ENCODE data around the gene TTC33. TPM values are rescaled to one million over a fixed set of nuclear protein-coding genes. Genes with fewer than 3 reads are reported as not detected.

The TTC33 gene
- total and polyA plus RNA-seq, 2 donors (not counting 1 experiment from before 2014, with no cell fraction given), result 2.1 to 15.8 TPM

DNA sequence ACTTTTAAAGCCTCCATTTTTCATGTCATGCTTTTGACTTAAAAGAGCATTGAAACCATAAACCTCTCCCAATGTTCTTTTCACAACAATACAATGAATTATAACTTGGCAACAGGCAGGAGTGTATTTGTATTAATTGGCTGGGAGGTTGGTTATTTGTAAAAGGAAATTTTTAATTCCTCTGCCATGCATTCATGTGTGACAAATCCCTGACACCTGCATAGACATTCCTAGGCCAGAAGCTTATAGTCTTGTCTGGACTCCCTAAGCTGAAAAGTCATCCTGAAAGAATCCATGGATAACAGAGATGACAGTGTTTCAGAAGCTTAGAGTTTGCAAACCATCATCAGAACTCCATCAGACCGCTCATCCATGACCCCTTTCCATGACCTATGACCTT is 152.4 kb downstream of the TTC33 start:
- peaks cover 61% of the 10 kb centered on the region for H3K4me1 Mint-ChIP-seq
- intact Hi-C loops (cut with micrococcal nuclease), result no loop called here
- no CpG with 5 or more reads among the region's 1 CpG for WGBS (ENCODE audit: insufficient coverage)

DNA sequence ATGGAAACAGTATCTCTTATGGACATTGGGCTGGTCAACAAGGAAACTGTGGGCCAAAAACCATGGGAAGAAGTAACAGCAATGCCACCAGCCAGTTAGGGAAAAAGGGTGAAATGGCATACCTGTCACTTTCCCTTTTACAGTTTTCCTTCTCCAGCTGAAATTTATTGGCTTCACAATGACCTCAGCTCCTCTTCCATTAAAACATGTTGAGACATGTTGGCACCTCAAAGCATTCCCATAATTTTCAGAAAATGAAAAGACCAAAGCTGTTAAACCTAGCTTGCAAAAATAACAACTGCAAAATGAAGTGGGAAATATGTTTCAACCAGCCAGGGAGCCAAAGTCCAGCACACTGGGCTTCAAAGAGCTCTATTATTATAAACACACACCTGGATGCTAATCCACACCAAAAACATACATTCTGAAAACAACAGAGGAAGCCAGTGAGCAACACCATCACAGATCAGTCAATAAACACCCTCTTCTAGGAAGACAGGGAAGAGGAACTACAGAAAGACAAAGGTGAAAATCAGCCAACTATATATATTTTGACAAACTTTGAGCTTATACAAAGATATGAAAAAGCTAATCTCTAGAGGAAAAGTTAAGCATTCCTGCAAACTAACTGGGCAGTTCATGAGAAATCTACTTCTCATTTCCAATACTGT is 154.4 kb downstream of the TTC33 start:
- peak overlapping the region; percentile 38 for H3K27ac Mint-ChIP-seq
- CTCF ChIA-PET, result interaction anchor here (1.4 kb wide), 1 partner anchor 15 kb away, joined by 4 read pairs; no protein-coding TSS in a partner anchor
- no peaks in the 10 kb centered on the region for H3K36me3 ChIP-seq (replicated peaks in 1 of 2; ENCODE audit: control extremely low read depth in 1 of 2, control insufficient read depth in 1 of 2, extremely low read depth in 1 of 2, insufficient read depth in 2 of 2, low read length in 1 of 2)
- H3K27me3 Mint-ChIP-seq, result no peaks in the 10 kb centered on the region
- H3K4me1 ChIP-seq (ENCODE audit: control insufficient read depth in 2 of 2, insufficient read depth in 2 of 2, low read length in 2 of 2), result peaks cover 30 to 38% of the 10 kb centered on the region in 2 donors
- ATAC-seq (ENCODE audit: low read depth) (peak; percentile 43), DNase-seq (peak; percentile 10)
- POLR2A ChIA-PET, result no interaction called here
- H3K9me3 ChIP-seq (ENCODE audit: control extremely low read depth in 1 of 3, control insufficient read depth in 2 of 3, insufficient read depth in 1 of 3, low read length in 2 of 3), result no peaks in the 10 kb centered on the region
- H3K9ac ChIP-seq (ENCODE audit: low read length), result no peak overlapping the region
- H2AFZ ChIP-seq (ENCODE audit: insufficient read depth, low read depth, low read length, poor library complexity, severe bottlenecking), result peak overlapping the region; percentile 19
- H3K4me3 ChIP-seq (ENCODE audit: control extremely low read depth in 1 of 5, extremely low read depth in 1 of 5, insufficient read depth in 1 of 5, low read depth in 2 of 5, low read length in 4 of 5), result no peak overlapping the region
- peaks cover 49% of the 10 kb centered on the region for H3K4me1 Mint-ChIP-seq
- H4K20me1 ChIP-seq (ENCODE audit: control insufficient read depth, insufficient read depth, low read length, poor library complexity, severe bottlenecking), result no peaks in the 10 kb centered on the region
- peak overlapping the region; percentile 8 for H3K4me3 Mint-ChIP-seq
- H3K27ac ChIP-seq (ENCODE audit: low read length in 2 of 2), result peak overlapping the region in 1 of 2 donors; percentile 24
- intact Hi-C loops (cut with micrococcal nuclease), result no loop called here
- peak overlapping the region; percentile 16 for H3K4me2 ChIP-seq (replicated peaks; ENCODE audit: low read depth, low read length, poor library complexity, severe bottlenecking)
- no peaks in the 10 kb centered on the region for H3K79me2 ChIP-seq (ENCODE audit: control insufficient read depth, insufficient read depth, low read length)
- H3K9me3 Mint-ChIP-seq (ENCODE audit: insufficient read depth), result no peaks in the 10 kb centered on the region
- TF ChIP-seq EZH2 (IDR thresholded peaks at IDR 0.05; ENCODE audit: borderline replicate concordance, insufficient read depth, low read depth, low read length, poor library complexity, severe bottlenecking), result no peak
- TF ChIP-seq, protein P1, sequence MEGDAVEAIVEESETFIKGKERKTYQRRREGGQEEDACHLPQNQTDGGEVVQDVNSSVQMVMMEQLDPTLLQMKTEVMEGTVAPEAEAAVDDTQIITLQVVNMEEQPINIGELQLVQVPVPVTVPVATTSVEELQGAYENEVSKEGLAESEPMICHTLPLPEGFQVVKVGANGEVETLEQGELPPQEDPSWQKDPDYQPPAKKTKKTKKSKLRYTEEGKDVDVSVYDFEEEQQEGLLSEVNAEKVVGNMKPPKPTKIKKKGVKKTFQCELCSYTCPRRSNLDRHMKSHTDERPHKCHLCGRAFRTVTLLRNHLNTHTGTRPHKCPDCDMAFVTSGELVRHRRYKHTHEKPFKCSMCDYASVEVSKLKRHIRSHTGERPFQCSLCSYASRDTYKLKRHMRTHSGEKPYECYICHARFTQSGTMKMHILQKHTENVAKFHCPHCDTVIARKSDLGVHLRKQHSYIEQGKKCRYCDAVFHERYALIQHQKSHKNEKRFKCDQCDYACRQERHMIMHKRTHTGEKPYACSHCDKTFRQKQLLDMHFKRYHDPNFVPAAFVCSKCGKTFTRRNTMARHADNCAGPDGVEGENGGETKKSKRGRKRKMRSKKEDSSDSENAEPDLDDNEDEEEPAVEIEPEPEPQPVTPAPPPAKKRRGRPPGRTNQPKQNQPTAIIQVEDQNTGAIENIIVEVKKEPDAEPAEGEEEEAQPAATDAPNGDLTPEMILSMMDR (IDR thresholded peaks at IDR 0.05), result no peak
- H3K27me3 ChIP-seq (replicated peaks in 1 of 4; ENCODE audit: control extremely low read depth in 1 of 4, control insufficient read depth in 3 of 4, insufficient read depth in 4 of 4, low read length in 3 of 4), result no peaks in the 10 kb centered on the region

More for the DNA sequence above, 152.4 kb downstream of the TTC33 start:
- Histone ChIP-seq H3K36me3 (replicated peaks in 1 of 2; ENCODE audit: control extremely low read depth in 1 of 2, control insufficient read depth in 1 of 2, extremely low read depth in 1 of 2, insufficient read depth in 2 of 2, low read length in 1 of 2) (no peaks in the 10 kb centered on the region), H3K4me2 (replicated peaks; ENCODE audit: low read depth, low read length, poor library complexity, severe bottlenecking) (no peak overlapping the region), H3K27ac (ENCODE audit: low read length in 2 of 2) (no peak overlapping the region), H2AFZ (ENCODE audit: insufficient read depth, low read depth, low read length, poor library complexity, severe bottlenecking) (no peak overlapping the region), H3K4me3 (ENCODE audit: control extremely low read depth in 1 of 5, extremely low read depth in 1 of 5, insufficient read depth in 1 of 5, low read depth in 2 of 5, low read length in 4 of 5) (no peak overlapping the region), H3K27me3 (replicated peaks in 1 of 4; ENCODE audit: control extremely low read depth in 1 of 4, control insufficient read depth in 3 of 4, insufficient read depth in 4 of 4, low read length in 3 of 4) (no peaks in the 10 kb centered on the region), H4K20me1 (ENCODE audit: control insufficient read depth, insufficient read depth, low read length, poor library complexity, severe bottlenecking) (no peaks in the 10 kb centered on the region), H3K9ac (ENCODE audit: low read length) (no peak overlapping the region), H3K9me3 (ENCODE audit: control extremely low read depth in 1 of 3, control insufficient read depth in 2 of 3, insufficient read depth in 1 of 3, low read length in 2 of 3) (no peaks in the 10 kb centered on the region), H3K79me2 (ENCODE audit: control insufficient read depth, insufficient read depth, low read length) (no peaks in the 10 kb centered on the region), H3K4me1 (ENCODE audit: control insufficient read depth in 2 of 2, insufficient read depth in 2 of 2, low read length in 2 of 2) (peaks cover 36 to 43% of the 10 kb centered on the region in 2 donors)
- no peak overlapping the region for H3K4me3 Mint-ChIP-seq
- TF ChIP-seq, protein P1 (IDR thresholded peaks at IDR 0.05), result no peak
- no peak for TF ChIP-seq EZH2 (IDR thresholded peaks at IDR 0.05; ENCODE audit: borderline replicate concordance, insufficient read depth, low read depth, low read length, poor library complexity, severe bottlenecking)
- ChIA-PET CTCF (interaction anchor here (0.7 kb wide), 1 partner anchor 581 kb away, joined by 3 read pairs; no protein-coding TSS in a partner anchor), POLR2A (no interaction called here)
- ATAC-seq (ENCODE audit: low read depth) (no peak), DNase-seq (no peak)
- H3K27ac Mint-ChIP-seq, result no peak overlapping the region
- H3K9me3 Mint-ChIP-seq (ENCODE audit: insufficient read depth), result no peaks in the 10 kb centered on the region
- no peaks in the 10 kb centered on the region for H3K27me3 Mint-ChIP-seq
